ENCODE results near the gene SNAP47.

SNAP47 gene

DNA sequence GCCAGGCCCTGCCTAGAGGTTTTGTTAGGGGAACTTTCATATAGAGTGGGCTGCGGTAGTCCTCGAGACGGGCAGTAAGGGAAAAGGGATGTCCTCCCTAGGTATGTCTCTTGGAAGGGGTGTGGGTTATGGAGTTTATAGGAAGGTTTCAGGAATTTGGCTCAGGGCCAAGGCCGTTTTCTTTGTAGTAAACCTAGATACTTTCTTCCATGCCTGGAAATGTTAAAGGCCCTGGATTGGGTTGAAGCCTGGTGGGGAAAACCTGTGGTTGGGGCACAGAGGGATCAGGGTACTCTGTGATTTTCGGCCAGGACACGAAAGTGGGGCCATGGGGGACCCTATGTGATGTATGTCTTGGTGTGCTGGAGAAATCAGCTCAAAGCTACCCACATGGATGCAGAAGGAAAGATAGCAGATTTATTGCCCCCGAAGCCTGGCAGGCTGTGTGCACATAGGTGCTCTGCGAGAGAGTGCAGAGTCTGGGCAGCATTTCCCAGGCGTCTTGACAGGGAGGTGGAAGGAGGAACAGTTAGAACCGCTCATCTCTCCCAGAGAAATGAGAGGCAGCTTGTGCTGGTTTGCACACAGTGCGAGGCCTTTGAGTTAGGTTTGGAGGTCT is 1.7 kb downstream of the SNAP47 start:
- DNase-seq (ENCODE audit: low read depth), result no peak
- H3K4me3 ChIP-seq (ENCODE audit: control insufficient read depth, low read depth, low read length), result no peak overlapping the region
- TF ChIP-seq CTCF (IDR thresholded peaks at IDR 0.05; ENCODE audit: control insufficient read depth, insufficient read depth, low read depth, low read length, missing control alignments), result no peak

- H3K4me3 ChIP-seq (ENCODE audit: control insufficient read depth, low read depth, low read length), result no peak overlapping the region
- no peak for TF ChIP-seq CTCF (IDR thresholded peaks at IDR 0.05; ENCODE audit: control insufficient read depth, insufficient read depth, low read depth, low read length, missing control alignments)
- no peak for DNase-seq (ENCODE audit: low read depth)
These were observed 3.6 kb downstream of the SNAP47 start for GRCh38 chr1:227738820-227739219.

- no peak overlapping the region for H3K4me3 ChIP-seq (ENCODE audit: control insufficient read depth, low read depth, low read length)
- TF ChIP-seq CTCF (IDR thresholded peaks at IDR 0.05; ENCODE audit: control insufficient read depth, insufficient read depth, low read depth, low read length, missing control alignments), result no peak
- DNase-seq (ENCODE audit: low read depth), result no peak
These were observed 4.4 kb downstream of the SNAP47 start for GRCh38 chr1:227739636-227740035.

GRCh38 chr1:227740401-227740960 is 5.2 kb downstream of the SNAP47 start:
- TF ChIP-seq CTCF (IDR thresholded peaks at IDR 0.05; ENCODE audit: control insufficient read depth, insufficient read depth, low read depth, low read length, missing control alignments), result no peak
- H3K4me3 ChIP-seq (ENCODE audit: control insufficient read depth, low read depth, low read length), result no peak overlapping the region
- no peak for DNase-seq (ENCODE audit: low read depth)

GRCh38 chr1:227741166-227741870 is 6.1 kb downstream of the SNAP47 start:
- no peak overlapping the region for H3K4me3 ChIP-seq (ENCODE audit: control insufficient read depth, low read depth, low read length)
- TF ChIP-seq CTCF (IDR thresholded peaks at IDR 0.05; ENCODE audit: control insufficient read depth, insufficient read depth, low read depth, low read length, missing control alignments), result no peak
- DNase-seq (ENCODE audit: low read depth), result no peak

- DNase-seq (ENCODE audit: low read depth), result no peak
- no peak for TF ChIP-seq CTCF (IDR thresholded peaks at IDR 0.05; ENCODE audit: control insufficient read depth, insufficient read depth, low read depth, low read length, missing control alignments)
- no peak overlapping the region for H3K4me3 ChIP-seq (ENCODE audit: control insufficient read depth, low read depth, low read length)
These were observed 7.8 kb downstream of the SNAP47 start for GRCh38 chr1:227742738-227743715.

All from AG09309 (cell line).